Neuronal stem cell (in vitro differentiated cells): ENCODE measurements around the gene DQX1.
"Not testable (repeated sequence)": the region's sequence is repeated elsewhere in the genome, so short reads cannot be mapped to it uniquely, and the experiment has no call there.

Experiments
- DNase-seq: peaks from one replicate; pipeline ENCODE4 v3.0.0-alpha.2; 2013; ENCODE audit warnings: low spot score
- H2AFZ ChIP-seq: one replicate; pipeline ENCODE4 v1.6.1; 2013; ENCODE audit warnings: mild to moderate bottlenecking, low read length, inconsistent platforms
- H2AK5ac ChIP-seq: 2 replicates; pipeline ENCODE4 v1.6.1; 2013; ENCODE audit warnings: low read depth, mild to moderate bottlenecking, inconsistent platforms, low read length, moderate library complexity, mixed read lengths
- H2BK120ac ChIP-seq: 2 replicates; pipeline ENCODE4 v1.6.1; 2013; ENCODE audit warnings: low read depth, mild to moderate bottlenecking, inconsistent platforms, low read length, moderate library complexity, mixed read lengths
- H2BK12ac ChIP-seq: one replicate; pipeline ENCODE4 v1.6.1; 2013; ENCODE audit warnings: low read length, inconsistent platforms
- H2BK15ac ChIP-seq: 2 replicates; pipeline ENCODE4 v1.6.1; 2013; ENCODE audit warnings: mild to moderate bottlenecking, low read length, inconsistent platforms, mixed read lengths
- H2BK5ac ChIP-seq: one replicate; pipeline ENCODE4 v1.6.1; 2013; ENCODE audit warnings: inconsistent platforms, mild to moderate bottlenecking, low read length, moderate library complexity
- H3K14ac ChIP-seq: one replicate; pipeline ENCODE4 v1.6.1; 2013; ENCODE audit warnings: low read length, inconsistent platforms
- H3K18ac ChIP-seq: 2 replicates; pipeline ENCODE4 v1.6.1; 2013; ENCODE audit warnings: low read length, inconsistent platforms
- H3K23ac ChIP-seq: 2 replicates; pipeline ENCODE4 v1.6.1; 2013; ENCODE audit warnings: low read depth, mild to moderate bottlenecking, mixed read lengths, low read length, inconsistent platforms; ENCODE audit not compliant: poor library complexity
- H3K27ac ChIP-seq: replicated peaks from 3 replicates; pipeline ENCODE4 v1.5.1; 2013; ENCODE audit warnings: low read length, inconsistent platforms
- H3K27me3 ChIP-seq, 3 experiments: 2 replicates each; pipeline ENCODE4 v1.6.1; 2013; ENCODE audit warnings: low read length in 3 of 3, mild to moderate bottlenecking in 2 of 3, inconsistent platforms in 1 of 3, low read depth in 1 of 3, mixed read lengths in 1 of 3, moderate library complexity in 1 of 3; ENCODE audit not compliant: control insufficient read depth in 3 of 3, insufficient read depth in 3 of 3
- H3K36me3 ChIP-seq, 2 donors: replicated peaks in 1 of 2; 2 replicates each; pipeline ENCODE4 v1.6.1; 2013; ENCODE audit warnings: low read length in 2 of 2; ENCODE audit not compliant: control insufficient read depth in 2 of 2, insufficient read depth in 2 of 2
- H3K4ac ChIP-seq: 2 replicates; pipeline ENCODE4 v1.6.1; 2013; ENCODE audit warnings: inconsistent platforms, mild to moderate bottlenecking, low read length, moderate library complexity
- H3K4me1 ChIP-seq, 2 donors: 1 replicate in 1 of 2; 2 replicates in 1 of 2; pipeline ENCODE4 v1.6.1; 2013; ENCODE audit warnings: low read length in 2 of 2, low read depth in 1 of 2; ENCODE audit not compliant: control insufficient read depth in 2 of 2, insufficient read depth in 1 of 2
- H3K4me2 ChIP-seq: one replicate; pipeline ENCODE4 v1.6.1; 2013; ENCODE audit warnings: mild to moderate bottlenecking, low read length, inconsistent platforms; ENCODE audit not compliant: insufficient read depth, poor library complexity, severe bottlenecking
- H3K4me3 ChIP-seq, 2 donors: 2 replicates each; pipeline ENCODE4 v1.5.1; 2013; ENCODE audit warnings: low read length in 2 of 2, mild to moderate bottlenecking in 2 of 2, inconsistent platforms in 1 of 2, moderate library complexity in 1 of 2
- H3K79me1 ChIP-seq: one replicate; pipeline ENCODE4 v1.6.1; 2013; ENCODE audit warnings: low read depth, mild to moderate bottlenecking, inconsistent platforms, low read length, moderate library complexity
- H3K9ac ChIP-seq: one replicate; pipeline ENCODE4 v1.6.1; 2013; ENCODE audit warnings: mild to moderate bottlenecking, low read depth, low read length, inconsistent platforms; ENCODE audit not compliant: poor library complexity
- H3K9me3 ChIP-seq, 2 donors: replicated peaks in 1 of 2; 2 replicates each; pipeline versions ENCODE3 to v1.6.1; 2013; ENCODE audit warnings: low read length in 2 of 2, mild to moderate bottlenecking in 2 of 2, inconsistent platforms in 1 of 2, low read depth in 1 of 2, mixed read lengths in 1 of 2, moderate library complexity in 1 of 2; ENCODE audit not compliant: control insufficient read depth in 2 of 2, insufficient read depth in 1 of 2
- H4K8ac ChIP-seq: one replicate; pipeline ENCODE4 v1.6.1; 2013; ENCODE audit warnings: low read depth, mild to moderate bottlenecking, inconsistent platforms, low read length, moderate library complexity
- H4K91ac ChIP-seq: one replicate; pipeline ENCODE4 v1.6.1; 2013; ENCODE audit warnings: low read length, low read depth, mild to moderate bottlenecking, inconsistent platforms; ENCODE audit not compliant: poor library complexity
- WGBS, 2 donors: extraction: QIAGEN DNeasy Blood & Tissue Kit; methylation state at CpG; one replicate each; pipeline ENCODE4 v1.1.7; 2013; ENCODE audit warnings: missing lambda C conversion rate in 2 of 2, mixed read lengths in 1 of 2; ENCODE audit not compliant: insufficient read length in 2 of 2, insufficient replicate concordance in 1 of 2; ENCODE audit errors: extremely low coverage in 2 of 2; 5-methylcytosine and 5-hydroxymethylcytosine counted together

DQX1 gene

GRCh38 chr2:74488643-74489481 is 37.2 kb downstream of the DQX1 start:
- peaks cover 30 to 50% of the 10 kb centered on the region in 2 donors for H3K36me3 ChIP-seq
- H3K27ac ChIP-seq = no peak overlapping the region
- no peak overlapping the region for H4K91ac ChIP-seq
- H3K4me3 ChIP-seq = no peak overlapping the region
- H2AFZ ChIP-seq = no peak overlapping the region
- H2AK5ac ChIP-seq = no peak overlapping the region
- no peaks in the 10 kb centered on the region for H3K4me1 ChIP-seq
- no peak overlapping the region for H3K23ac ChIP-seq
- H3K9me3 ChIP-seq = no peaks in the 10 kb centered on the region
- DNase-seq = no peak
- no peak overlapping the region for H3K9ac ChIP-seq
- H3K79me1 ChIP-seq = no peaks in the 10 kb centered on the region
- no peak overlapping the region for H3K18ac ChIP-seq
- H2BK15ac ChIP-seq = no peak overlapping the region
- WGBS, 2 donors = no CpG with 5 or more reads among the region's 9 CpGs
- H2BK120ac ChIP-seq = no peak overlapping the region
- no peak overlapping the region for H3K4me2 ChIP-seq
- H4K8ac ChIP-seq = no peak overlapping the region
- H2BK5ac ChIP-seq = no peak overlapping the region
- H2BK12ac ChIP-seq = no peak overlapping the region
- H3K4ac ChIP-seq = no peak overlapping the region
- H3K27me3 ChIP-seq = no peaks in the 10 kb centered on the region
- H3K14ac ChIP-seq = no peak overlapping the region

GRCh38 chr2:74486141-74486540 is 39.9 kb downstream of the DQX1 start:
- H3K27me3 ChIP-seq = no peaks in the 10 kb centered on the region
- H2BK12ac ChIP-seq = no peak overlapping the region
- H3K27ac ChIP-seq = no peak overlapping the region
- WGBS, 2 donors = no CpG with 5 or more reads among the region's 2 CpGs
- H3K14ac ChIP-seq = no peak overlapping the region
- no peak overlapping the region for H2BK120ac ChIP-seq
- peaks cover 11 to 26% of the 10 kb centered on the region in 2 donors for H3K36me3 ChIP-seq
- no peaks in the 10 kb centered on the region for H3K9me3 ChIP-seq
- no peak overlapping the region for H3K23ac ChIP-seq
- no peak for DNase-seq
- H2BK5ac ChIP-seq = no peak overlapping the region
- H3K4me3 ChIP-seq = no peak overlapping the region
- H4K91ac ChIP-seq = no peak overlapping the region
- H3K4me2 ChIP-seq = no peak overlapping the region
- H3K9ac ChIP-seq = no peak overlapping the region
- H2AFZ ChIP-seq = no peak overlapping the region
- H3K79me1 ChIP-seq = peaks cover 12% of the 10 kb centered on the region
- H2BK15ac ChIP-seq = no peak overlapping the region
- H2AK5ac ChIP-seq = no peak overlapping the region
- no peak overlapping the region for H4K8ac ChIP-seq
- H3K4me1 ChIP-seq = peaks cover 7 to 10% of the 10 kb centered on the region in 2 donors
- H3K4ac ChIP-seq = no peak overlapping the region
- H3K18ac ChIP-seq = no peak overlapping the region

GRCh38 chr2:74483675-74484164 is 42.3 kb downstream of the DQX1 start:
- H2BK5ac ChIP-seq = peak overlapping the region; percentile 88
- H3K36me3 ChIP-seq = peaks cover 7 to 35% of the 10 kb centered on the region in 2 donors
- not testable (repeated sequence) for H2BK15ac ChIP-seq, H3K14ac ChIP-seq, H3K23ac ChIP-seq, H2BK120ac ChIP-seq, H2BK12ac ChIP-seq, H4K8ac ChIP-seq, H4K91ac ChIP-seq, DNase-seq, H3K9me3 ChIP-seq, H3K27me3 ChIP-seq, H2AK5ac ChIP-seq, H3K4ac ChIP-seq, H3K18ac ChIP-seq
- H3K4me3 ChIP-seq = peak overlapping the region; percentile 81 to 85
- WGBS, 2 donors = no CpG with 5 or more reads among the region's 19 CpGs
- H3K4me1 ChIP-seq = peaks cover 9 to 14% of the 10 kb centered on the region in 2 donors
- peak overlapping the region; percentile 72 for H3K4me2 ChIP-seq
- peak overlapping the region; percentile 72 for H3K9ac ChIP-seq
- H3K79me1 ChIP-seq = peaks cover 12% of the 10 kb centered on the region
- peak overlapping the region; percentile 50 for H3K27ac ChIP-seq
- peak overlapping the region; percentile 93 for H2AFZ ChIP-seq
